Measurements from ENCODE around the gene ADAMTSL5.
A peak's percentile ranks its signal among the peaks of the same experiment; 100 is the strongest.
"Not testable (repeated sequence)": the region's sequence is repeated elsewhere in the genome, so short reads cannot be mapped to it uniquely, and the experiment has no call there.

The ADAMTSL5 gene

DNA sequence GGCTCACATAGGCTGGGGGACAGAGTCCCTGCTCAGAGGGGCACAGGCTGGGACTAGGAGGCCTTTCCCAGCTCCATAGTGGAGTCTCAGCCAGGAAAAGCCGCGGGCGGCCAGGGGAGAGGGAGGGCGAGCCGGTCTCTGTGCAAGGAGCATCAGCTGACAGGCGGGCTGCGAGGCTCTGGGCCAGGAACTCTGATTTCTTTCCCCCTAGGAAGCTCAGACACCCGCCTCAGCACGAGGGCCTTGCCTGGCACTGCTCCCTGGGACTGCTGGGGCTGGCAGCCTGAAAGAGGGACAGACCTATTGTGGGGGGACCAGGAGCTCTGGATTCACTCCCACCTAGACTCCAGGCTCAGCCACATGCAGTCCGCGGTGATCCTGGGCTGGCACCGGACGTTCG lies 8.8 kb upstream of the ADAMTSL5 start:
- no peak overlapping the region for H3K4me3 ChIP-seq (ENCODE audit: low read length)
- no peak for DNase-seq
- no peak overlapping the region for H3K9ac ChIP-seq (ENCODE audit: low read length)
- H3K27me3 ChIP-seq (replicated peaks; ENCODE audit: insufficient read depth, low read length) = peaks cover 79% of the 10 kb centered on the region
- H3K9me2 ChIP-seq (replicated peaks; ENCODE audit: insufficient read depth, low read length) = no peaks in the 10 kb centered on the region
- H3K27ac ChIP-seq (ENCODE audit: low read length) = no peak overlapping the region
- H2AFZ ChIP-seq (ENCODE audit: low read length) = no peak overlapping the region
- H3K4me1 ChIP-seq (ENCODE audit: low read length) = peaks cover 8% of the 10 kb centered on the region; the same call in 1 of the 2 replicates
- H3K79me2 ChIP-seq (ENCODE audit: low read length) = no peaks in the 10 kb centered on the region
- no peak overlapping the region for H3K4me2 ChIP-seq (ENCODE audit: low read depth, low read length)
- no peaks in the 10 kb centered on the region for H3K36me3 ChIP-seq (replicated peaks; ENCODE audit: insufficient read depth, low read length)
- TF ChIP-seq EZH2phosphoT487 (IDR thresholded peaks at IDR 0.05; ENCODE audit: low read length) (no peak), EZH2 (optimal IDR thresholded peaks at IDR 0.05; ENCODE audit: low read depth, low read length) (no peak)
- TF ChIP-seq, protein P1, sequence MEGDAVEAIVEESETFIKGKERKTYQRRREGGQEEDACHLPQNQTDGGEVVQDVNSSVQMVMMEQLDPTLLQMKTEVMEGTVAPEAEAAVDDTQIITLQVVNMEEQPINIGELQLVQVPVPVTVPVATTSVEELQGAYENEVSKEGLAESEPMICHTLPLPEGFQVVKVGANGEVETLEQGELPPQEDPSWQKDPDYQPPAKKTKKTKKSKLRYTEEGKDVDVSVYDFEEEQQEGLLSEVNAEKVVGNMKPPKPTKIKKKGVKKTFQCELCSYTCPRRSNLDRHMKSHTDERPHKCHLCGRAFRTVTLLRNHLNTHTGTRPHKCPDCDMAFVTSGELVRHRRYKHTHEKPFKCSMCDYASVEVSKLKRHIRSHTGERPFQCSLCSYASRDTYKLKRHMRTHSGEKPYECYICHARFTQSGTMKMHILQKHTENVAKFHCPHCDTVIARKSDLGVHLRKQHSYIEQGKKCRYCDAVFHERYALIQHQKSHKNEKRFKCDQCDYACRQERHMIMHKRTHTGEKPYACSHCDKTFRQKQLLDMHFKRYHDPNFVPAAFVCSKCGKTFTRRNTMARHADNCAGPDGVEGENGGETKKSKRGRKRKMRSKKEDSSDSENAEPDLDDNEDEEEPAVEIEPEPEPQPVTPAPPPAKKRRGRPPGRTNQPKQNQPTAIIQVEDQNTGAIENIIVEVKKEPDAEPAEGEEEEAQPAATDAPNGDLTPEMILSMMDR (IDR thresholded peaks at IDR 0.05; ENCODE audit: low read length) = no peak
- no peaks in the 10 kb centered on the region for H3K9me3 ChIP-seq (replicated peaks; ENCODE audit: insufficient read depth, low read length)
- H4K20me1 ChIP-seq (ENCODE audit: insufficient read depth, low read length) = no peaks in the 10 kb centered on the region
- no peaks in the 10 kb centered on the region for H3F3A ChIP-seq (ENCODE audit: insufficient read depth, low read length)

DNA sequence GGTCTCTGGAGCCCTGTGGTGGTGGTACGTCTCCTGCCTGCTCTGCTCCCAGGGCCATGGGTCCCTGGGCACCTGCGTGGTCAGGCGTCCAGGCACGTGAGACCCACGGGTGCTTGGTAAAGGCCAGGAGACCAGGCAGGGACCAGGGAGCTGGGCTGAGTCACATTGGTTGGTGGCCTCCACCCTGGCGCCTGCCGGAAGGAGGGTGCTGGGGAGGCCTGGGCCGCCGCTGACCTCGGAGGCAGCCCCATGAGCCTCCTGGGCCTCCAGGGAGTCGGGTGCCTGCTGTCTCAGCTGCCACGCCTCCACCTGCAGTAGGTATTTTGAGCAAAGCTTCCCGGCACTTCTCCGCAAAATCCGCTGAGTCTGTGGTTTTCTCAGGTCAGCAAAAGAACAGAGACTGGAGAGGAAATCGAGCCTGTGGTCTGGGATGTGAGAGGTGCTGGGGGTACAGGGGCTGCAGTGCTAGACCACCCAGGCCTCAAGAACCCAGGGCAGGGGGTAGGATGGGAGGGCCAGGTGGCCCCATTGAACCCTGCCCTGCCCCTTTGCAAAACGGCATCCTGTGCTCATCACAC lies 7.5 kb upstream of the ADAMTSL5 start:
- H3K4me3 ChIP-seq (ENCODE audit: low read length) = no peak overlapping the region
- peak overlapping the region; percentile 59; the same call in 1 of the 2 replicates for H3K4me2 ChIP-seq (ENCODE audit: low read depth, low read length)
- no peak for TF ChIP-seq EZH2phosphoT487 (IDR thresholded peaks at IDR 0.05; ENCODE audit: low read length)
- TF ChIP-seq, protein P1 (IDR thresholded peaks at IDR 0.05; ENCODE audit: low read length) = no peak
- TF ChIP-seq EZH2 (optimal IDR thresholded peaks at IDR 0.05; ENCODE audit: low read depth, low read length) = no peak
- no peaks in the 10 kb centered on the region for H3K9me2 ChIP-seq (replicated peaks; ENCODE audit: insufficient read depth, low read length)
- H3K9me3 ChIP-seq (replicated peaks; ENCODE audit: insufficient read depth, low read length) = no peaks in the 10 kb centered on the region
- peaks cover 8% of the 10 kb centered on the region; the same call in 1 of the 2 replicates for H3K4me1 ChIP-seq (ENCODE audit: low read length)
- peak; percentile 44 for DNase-seq
- no peaks in the 10 kb centered on the region for H3K79me2 ChIP-seq (ENCODE audit: low read length)
- peak overlapping the region; percentile 14; the same call in 1 of the 2 replicates for H2AFZ ChIP-seq (ENCODE audit: low read length)
- H3F3A ChIP-seq (ENCODE audit: insufficient read depth, low read length) = no peaks in the 10 kb centered on the region
- H3K27me3 ChIP-seq (replicated peaks; ENCODE audit: insufficient read depth, low read length) = peaks cover 75% of the 10 kb centered on the region
- no peaks in the 10 kb centered on the region for H4K20me1 ChIP-seq (ENCODE audit: insufficient read depth, low read length)
- H3K9ac ChIP-seq (ENCODE audit: low read length) = no peak overlapping the region
- no peak overlapping the region for H3K27ac ChIP-seq (ENCODE audit: low read length)
- no peaks in the 10 kb centered on the region for H3K36me3 ChIP-seq (replicated peaks; ENCODE audit: insufficient read depth, low read length)

DNA sequence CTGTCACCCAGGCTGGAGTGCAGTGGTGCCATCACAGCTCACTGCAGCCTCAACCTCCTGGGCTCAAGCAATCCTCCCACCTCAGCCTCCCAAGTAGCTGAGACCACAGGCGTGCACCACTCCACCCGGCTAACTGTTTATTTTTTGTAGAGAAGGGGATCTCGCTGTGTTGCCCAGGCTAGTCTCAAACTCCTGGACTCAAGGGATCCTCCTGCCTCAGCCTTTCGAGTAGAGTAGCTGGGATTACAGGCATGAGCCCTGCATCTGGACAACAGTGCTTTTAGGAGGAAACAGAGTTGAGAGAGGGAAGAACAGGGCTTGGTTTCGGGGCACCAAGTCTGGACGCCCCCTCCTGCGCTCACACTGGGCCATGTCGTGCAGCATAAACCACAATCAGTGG lies 7.0 kb upstream of the ADAMTSL5 start:
- not testable (repeated sequence) for H3K27ac ChIP-seq (ENCODE audit: low read length); H3K9me2 ChIP-seq (replicated peaks; ENCODE audit: insufficient read depth, low read length); H3F3A ChIP-seq (ENCODE audit: insufficient read depth, low read length); H3K36me3 ChIP-seq (replicated peaks; ENCODE audit: insufficient read depth, low read length); H3K9ac ChIP-seq (ENCODE audit: low read length); H3K4me1 ChIP-seq (ENCODE audit: low read length); H4K20me1 ChIP-seq (ENCODE audit: insufficient read depth, low read length); DNase-seq; H2AFZ ChIP-seq (ENCODE audit: low read length); H3K4me3 ChIP-seq (ENCODE audit: low read length); H3K9me3 ChIP-seq (replicated peaks; ENCODE audit: insufficient read depth, low read length); H3K79me2 ChIP-seq (ENCODE audit: low read length)
- Histone ChIP-seq H3K4me2 (ENCODE audit: low read depth, low read length) (peak overlapping the region; percentile 59; the same call in 1 of the 2 replicates), H3K27me3 (replicated peaks; ENCODE audit: insufficient read depth, low read length) (peaks cover 75% of the 10 kb centered on the region)

DNA sequence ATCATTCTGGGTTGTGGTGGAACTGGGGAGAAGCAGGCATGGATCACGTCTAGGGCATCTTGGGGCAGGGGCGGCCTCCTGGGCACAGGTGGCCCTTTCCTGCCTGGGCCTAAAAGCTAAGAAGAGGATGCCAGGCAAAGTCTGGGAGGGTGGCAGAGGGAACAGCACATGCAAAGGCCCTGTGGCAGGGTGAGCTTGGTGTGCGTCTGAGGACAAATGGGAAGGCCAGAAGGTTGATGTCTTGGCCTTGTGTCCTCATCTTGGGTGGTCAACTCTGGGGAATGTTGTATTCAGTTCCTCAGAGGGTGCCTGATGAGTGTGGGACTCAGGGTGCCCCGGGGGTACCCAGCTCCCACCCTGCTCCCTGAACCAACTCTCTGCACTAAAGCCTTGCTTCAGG lies 5.7 kb upstream of the ADAMTSL5 start:
- no peaks in the 10 kb centered on the region for H3K36me3 ChIP-seq (replicated peaks; ENCODE audit: insufficient read depth, low read length)
- H3K79me2 ChIP-seq (ENCODE audit: low read length) = no peaks in the 10 kb centered on the region
- H3K4me1 ChIP-seq (ENCODE audit: low read length) = peaks cover 8% of the 10 kb centered on the region; the same call in 1 of the 2 replicates
- no peak overlapping the region for H2AFZ ChIP-seq (ENCODE audit: low read length)
- TF ChIP-seq EZH2 (optimal IDR thresholded peaks at IDR 0.05; ENCODE audit: low read depth, low read length) (no peak), EZH2phosphoT487 (IDR thresholded peaks at IDR 0.05; ENCODE audit: low read length) (no peak)
- TF ChIP-seq, protein P1 (IDR thresholded peaks at IDR 0.05; ENCODE audit: low read length) = no peak
- H3K4me2 ChIP-seq (ENCODE audit: low read depth, low read length) = no peak overlapping the region
- H3F3A ChIP-seq (ENCODE audit: insufficient read depth, low read length) = no peaks in the 10 kb centered on the region
- H4K20me1 ChIP-seq (ENCODE audit: insufficient read depth, low read length) = no peaks in the 10 kb centered on the region
- H3K27me3 ChIP-seq (replicated peaks; ENCODE audit: insufficient read depth, low read length) = peaks cover 71% of the 10 kb centered on the region
- no peak overlapping the region for H3K9ac ChIP-seq (ENCODE audit: low read length)
- no peaks in the 10 kb centered on the region for H3K9me2 ChIP-seq (replicated peaks; ENCODE audit: insufficient read depth, low read length)
- H3K4me3 ChIP-seq (ENCODE audit: low read length) = no peak overlapping the region
- no peaks in the 10 kb centered on the region for H3K9me3 ChIP-seq (replicated peaks; ENCODE audit: insufficient read depth, low read length)
- no peak for DNase-seq
- H3K27ac ChIP-seq (ENCODE audit: low read length) = no peak overlapping the region

Data from MM.1S (cell line).